Aorta (tissue), 5 donors: ENCODE measurements around the gene NACC2. TPM values are rescaled to one million over a fixed set of nuclear protein-coding genes. Genes with fewer than 3 reads are reported as not detected.

Source experiments
- ATAC-seq: fragments of 200-7000 bp; cut with Tn5 transposase; one replicate; pipeline ENCODE4 v1.9.1; 2022; ENCODE audit warnings: moderate library complexity; ENCODE audit not compliant: low FRiP score
- DNase-seq, 2 donors: peaks; one replicate each; pipeline ENCODE4 v3.0.0-alpha.2; 2020
- H3K27ac ChIP-seq, 2 donors: one replicate each; pipeline ENCODE4 v1.5.1; 2013; ENCODE audit warnings: low read length in 2 of 2, mild to moderate bottlenecking in 2 of 2, moderate library complexity in 2 of 2, control low read depth in 1 of 2, inconsistent platforms in 1 of 2, low read depth in 1 of 2
- H3K27me3 ChIP-seq, 2 donors: one replicate each; pipeline ENCODE4 v1.6.1; 2013; ENCODE audit warnings: control low read depth in 1 of 2, low read length in 1 of 2, mild to moderate bottlenecking in 1 of 2, moderate library complexity in 1 of 2; ENCODE audit not compliant: insufficient read depth in 2 of 2, control insufficient read depth in 1 of 2
- H3K36me3 ChIP-seq, 2 donors: one replicate each; pipeline ENCODE4 v1.6.1; 2013; ENCODE audit warnings: control low read depth in 1 of 2, low read length in 1 of 2, mild to moderate bottlenecking in 1 of 2; ENCODE audit not compliant: insufficient read depth in 2 of 2, control insufficient read depth in 1 of 2
- H3K4me1 ChIP-seq, 2 donors: one replicate each; pipeline ENCODE4 v1.6.1; 2013; ENCODE audit warnings: low read length in 2 of 2, control low read depth in 1 of 2, mild to moderate bottlenecking in 1 of 2, moderate library complexity in 1 of 2; ENCODE audit not compliant: insufficient read depth in 2 of 2, control insufficient read depth in 1 of 2
- H3K4me3 ChIP-seq, 2 donors: one replicate each; pipeline ENCODE4 v1.5.1; 2013; ENCODE audit warnings: low read length in 2 of 2, control low read depth in 1 of 2, mild to moderate bottlenecking in 1 of 2
- H3K9me3 ChIP-seq: one replicate; pipeline ENCODE4 v1.6.1; 2013; ENCODE audit warnings: mild to moderate bottlenecking, low read length; ENCODE audit not compliant: control insufficient read depth
- WGBS, 2 donors: extraction: QIAGEN DNeasy Blood & Tissue Kit; methylation state at CpG; one replicate each; pipeline ENCODE4 v1.1.7; 2013; 5-methylcytosine and 5-hydroxymethylcytosine counted together
- intact Hi-C, 2 donors: fragments of 100-400 bp; cut with DNase I; formaldehyde crosslinking; loops; one replicate each; pipeline versions ENCODE4 v1.14.2 to v1.15.0; 2022
- polyA plus RNA-seq, 2 donors: library from polyadenylated mRNA; stranded (reverse); fragments of 200-250 nt; gene quantifications; one replicate each; pipeline ENCODE4 v1.2.3, GENCODE V29; 2013
- total RNA-seq, 2 donors: library from RNA; stranded (reverse); fragmentation: NEBNext Ultra II Directional; extraction: Animal tissue kit (Norgen Biotek cat#: 25700); gene quantifications; one replicate each; pipeline ENCODE4 v1.2.1, GENCODE V29; 2021
- donor health status: healthy with polysubstance abuse.
- donor health status: Bipolar disorder and iron deficiency.
- donor health status: DM: no; HTN: no; CAD: no.
- donor health status: DM: no; HTN: no; CAD: no.
- donor health status: DM: yes; HTN: yes; CAD: no.

Gene NACC2
- total and polyA plus RNA-seq, 4 donors = 10.5 to 61.0 (median 31.5) TPM

DNA sequence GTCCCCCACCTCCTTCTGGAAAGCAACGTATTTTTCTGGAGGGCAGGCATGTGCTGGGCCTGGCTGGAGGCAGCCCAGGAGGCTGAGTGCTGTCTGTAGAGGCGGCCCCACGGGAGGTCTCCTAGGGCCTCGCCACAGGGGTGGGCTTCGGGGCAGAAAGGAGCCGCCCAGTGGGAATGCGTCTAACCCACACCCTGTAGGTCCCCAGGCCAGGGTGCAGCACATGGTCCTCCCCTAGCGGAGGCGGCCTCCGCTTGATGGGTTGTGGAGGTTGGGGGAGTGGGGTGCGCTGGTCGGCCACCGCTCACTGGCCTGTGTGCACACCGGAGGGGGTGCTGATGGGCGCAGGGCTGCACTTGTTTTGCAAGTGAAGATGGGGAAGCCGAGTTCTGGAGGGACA, 85.6 kb downstream of the NACC2 start:
- DNase-seq = peak in 1 of 2 donors; percentile 37
- 88 to 89% methylated on average over 16 of the region's 16 CpGs for WGBS, 2 donors

DNA sequence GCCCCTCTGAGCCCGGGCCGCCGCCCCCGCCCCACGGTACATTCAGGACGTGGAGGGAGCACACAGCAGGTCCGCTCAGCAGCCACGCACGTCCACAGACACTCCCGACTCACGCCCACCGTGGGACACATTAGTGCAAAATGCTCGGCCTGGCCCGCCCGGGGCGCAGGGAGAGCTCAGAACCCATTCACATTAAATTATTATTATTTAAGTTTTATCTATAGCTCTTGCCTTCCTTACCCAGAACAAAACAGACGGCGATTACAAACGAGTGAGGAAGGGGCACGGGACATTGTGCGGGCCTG, 86.4 kb downstream of the NACC2 start:
- 91 to 93% methylated on average over 21 of the region's 21 CpGs for WGBS, 2 donors
- Histone ChIP-seq H3K27ac (no peak overlapping the region), H3K36me3 (no peaks in the 10 kb centered on the region), H3K9me3 (no peaks in the 10 kb centered on the region), H3K4me3 (no peak overlapping the region), H3K4me1 (no peaks in the 10 kb centered on the region), H3K27me3 (no peaks in the 10 kb centered on the region)
- no peak for DNase-seq
- no peak for ATAC-seq
- intact Hi-C loops = no loop called here

More for the DNA sequence above, 85.6 kb downstream of the NACC2 start:
- no peaks in the 10 kb centered on the region for H3K9me3 ChIP-seq
- no peak overlapping the region for H3K4me3 ChIP-seq
- intact Hi-C loops = no loop called here
- no peaks in the 10 kb centered on the region for H3K27me3 ChIP-seq
- no peaks in the 10 kb centered on the region for H3K36me3 ChIP-seq
- no peak for ATAC-seq
- H3K27ac ChIP-seq = no peak overlapping the region
- H3K4me1 ChIP-seq = no peaks in the 10 kb centered on the region

GRCh38 chr9:136007934-136008692, 87.0 kb downstream of the NACC2 start:
- 86 to 87% methylated on average over 24 of the region's 24 CpGs for WGBS, 2 donors
- H3K36me3 ChIP-seq = no peaks in the 10 kb centered on the region

DNA sequence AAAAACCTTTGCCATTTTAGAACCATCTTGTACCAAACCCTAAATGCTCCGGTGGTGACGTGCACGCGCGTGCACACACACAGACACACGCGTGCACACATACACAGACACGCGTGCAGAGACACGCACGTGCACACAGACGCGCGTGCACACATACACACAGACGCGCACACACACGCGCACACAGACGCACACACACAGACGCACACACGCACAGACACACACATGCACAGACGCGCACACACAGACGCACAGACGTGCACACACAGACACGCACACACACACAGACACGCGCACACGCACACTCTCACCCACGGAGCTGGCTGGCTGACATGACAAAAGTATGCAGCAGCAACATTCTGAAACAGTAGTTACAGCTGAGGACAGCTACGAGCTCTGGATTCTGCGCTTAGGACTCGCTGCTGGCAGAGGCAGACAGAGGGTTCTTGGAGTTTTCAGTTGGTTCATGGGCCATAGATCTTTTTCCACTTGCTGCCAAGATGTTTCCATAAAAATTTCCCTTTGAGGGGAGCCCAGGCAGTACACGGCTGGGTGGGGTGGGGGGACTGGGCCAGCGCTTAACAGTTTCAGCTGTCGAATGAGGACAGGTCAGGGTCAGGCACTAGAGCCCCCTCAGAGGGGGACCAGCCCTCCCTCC, 87.7 kb downstream of the NACC2 start:
- no peak for ATAC-seq
- DNase-seq = no peak
- WGBS, 2 donors = 80 to 86% methylated on average over 36 of the region's 36 CpGs
- Histone ChIP-seq H3K9me3 (no peaks in the 10 kb centered on the region), H3K27ac (no peak overlapping the region), H3K36me3 (no peaks in the 10 kb centered on the region), H3K4me1 (no peaks in the 10 kb centered on the region), H3K27me3 (no peaks in the 10 kb centered on the region), H3K4me3 (no peak overlapping the region)
- intact Hi-C loops = no loop called here

More at GRCh38 chr9:136007934-136008692, 87.0 kb downstream of the NACC2 start:
- intact Hi-C loops = no loop called here
- H3K27me3 ChIP-seq = no peaks in the 10 kb centered on the region
- no peak overlapping the region for H3K4me3 ChIP-seq
- no peak for ATAC-seq
- H3K9me3 ChIP-seq = no peaks in the 10 kb centered on the region
- H3K4me1 ChIP-seq = no peaks in the 10 kb centered on the region
- DNase-seq = no peak
- H3K27ac ChIP-seq = no peak overlapping the region

DNA sequence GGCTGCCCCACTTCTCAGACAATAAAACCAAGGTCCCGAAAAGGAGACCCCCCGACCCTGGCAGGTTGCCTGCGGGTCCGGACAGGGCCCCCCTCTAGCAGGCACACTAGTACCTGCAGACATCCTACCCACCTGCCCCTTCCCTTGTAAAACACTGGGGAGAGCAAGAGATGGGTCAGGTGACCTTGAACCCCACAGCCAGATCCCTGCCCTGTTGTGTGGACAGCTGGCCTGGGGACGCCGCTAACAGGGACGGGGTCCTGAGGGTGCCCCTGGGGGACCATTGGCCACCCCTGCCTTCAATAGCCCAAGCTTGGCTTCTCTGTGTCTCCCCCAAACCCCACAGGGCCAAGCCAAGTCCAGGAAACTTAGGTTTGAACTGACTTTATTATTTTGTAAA, 88.9 kb downstream of the NACC2 start:
- H3K4me1 ChIP-seq = no peaks in the 10 kb centered on the region
- WGBS, 2 donors = 79 to 86% methylated on average over 7 of the region's 7 CpGs
- no peak overlapping the region for H3K27ac ChIP-seq
- no peaks in the 10 kb centered on the region for H3K9me3 ChIP-seq
- no peaks in the 10 kb centered on the region for H3K27me3 ChIP-seq
- no peak overlapping the region for H3K4me3 ChIP-seq
- DNase-seq (no peak), ATAC-seq (no peak)
- intact Hi-C loops = no loop called here
- no peaks in the 10 kb centered on the region for H3K36me3 ChIP-seq

DNA sequence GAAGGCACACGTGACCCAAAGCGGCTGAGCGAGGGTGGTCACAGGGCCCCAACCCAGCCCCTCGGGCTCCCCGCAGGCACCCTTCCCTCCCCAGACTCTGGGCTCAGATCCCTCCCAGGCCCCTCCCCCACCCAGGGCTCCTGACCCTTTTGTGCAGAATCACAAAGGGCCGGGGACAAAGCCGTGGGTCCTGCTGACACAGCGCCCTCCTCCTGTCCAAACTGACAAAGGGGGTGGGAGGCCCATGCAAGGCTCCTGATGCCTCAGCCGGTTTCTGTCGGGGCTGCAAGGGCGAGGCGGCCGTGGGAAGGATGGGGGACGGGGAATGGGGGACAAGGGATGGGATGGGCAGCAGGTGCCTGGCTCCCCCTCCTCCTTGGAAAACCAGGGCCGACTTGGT, 90.4 kb downstream of the NACC2 start:
- no peak for ATAC-seq
- Histone ChIP-seq H3K36me3 (no peaks in the 10 kb centered on the region), H3K27me3 (no peaks in the 10 kb centered on the region), H3K4me3 (no peak overlapping the region), H3K27ac (no peak overlapping the region), H3K9me3 (no peaks in the 10 kb centered on the region), H3K4me1 (no peaks in the 10 kb centered on the region)
- no peak for DNase-seq
- intact Hi-C loops = no loop called here
- 80 to 84% methylated on average over 13 to 15 of the region's 15 CpGs for WGBS, 2 donors

DNA sequence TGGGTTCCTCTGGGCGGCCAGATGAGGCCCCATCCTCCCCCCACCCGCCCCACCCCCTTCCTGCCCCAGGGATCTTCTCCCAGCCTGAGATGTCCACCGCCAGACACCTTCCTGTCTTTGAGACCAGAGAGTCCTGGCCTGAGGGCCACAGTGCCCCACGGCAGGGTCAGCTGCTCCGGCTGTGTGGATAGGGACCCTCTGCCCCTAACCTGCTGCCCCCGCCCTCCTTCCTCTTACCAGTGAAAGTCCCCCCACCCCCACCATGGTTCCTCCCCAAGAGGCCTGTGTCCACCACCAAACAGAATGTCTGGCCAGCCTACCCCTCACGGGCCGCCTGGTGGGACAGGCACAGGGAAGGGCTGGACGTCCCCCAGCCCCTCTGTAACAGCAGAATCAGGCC, 90.9 kb downstream of the NACC2 start:
- Histone ChIP-seq H3K4me1 (no peaks in the 10 kb centered on the region), H3K4me3 (no peak overlapping the region), H3K27ac (no peak overlapping the region), H3K9me3 (no peaks in the 10 kb centered on the region), H3K36me3 (no peaks in the 10 kb centered on the region), H3K27me3 (no peaks in the 10 kb centered on the region)
- DNase-seq (no peak), ATAC-seq (no peak)
- intact Hi-C loops = no loop called here
- WGBS, 2 donors = 81 to 86% methylated on average over 7 to 9 of the region's 9 CpGs

GRCh38 chr9:136003411-136004218, 91.5 kb downstream of the NACC2 start:
- H3K9me3 ChIP-seq = no peaks in the 10 kb centered on the region
- H3K36me3 ChIP-seq = no peaks in the 10 kb centered on the region
- WGBS, 2 donors = 21 to 23% methylated on average over 15 of the region's 15 CpGs
- no peak overlapping the region for H3K4me3 ChIP-seq
- H3K27me3 ChIP-seq = no peaks in the 10 kb centered on the region
- no peak overlapping the region for H3K27ac ChIP-seq
- H3K4me1 ChIP-seq = no peaks in the 10 kb centered on the region
- intact Hi-C loops = no loop called here
- DNase-seq (no peak), ATAC-seq (no peak)
